Left ventricle myocardium inferior (tissue), 1 donor: ENCODE results near the gene MND1. TPM values are rescaled to one million over a fixed set of nuclear protein-coding genes. Genes with fewer than 3 reads are reported as not detected.
"Not testable (repeated sequence)": the region's sequence is repeated elsewhere in the genome, so short reads cannot be mapped to it uniquely, and the experiment has no call there.

Experiments used
- DNase-seq: peaks from one replicate; pipeline ENCODE4 v3.0.0-alpha.2; 2020
- H3K27ac ChIP-seq: fragments of 200-600 bp; replicated peaks from 2 replicates; pipeline ENCODE4 v1.8.0; 2021
- H3K27me3 ChIP-seq: fragments of 200-600 bp; 2 replicates; pipeline ENCODE4 v1.8.0; 2021; ENCODE audit warnings: low read depth
- H3K36me3 ChIP-seq: fragments of 200-600 bp; 2 replicates; pipeline ENCODE4 v1.8.0; 2021
- H3K4me1 ChIP-seq: fragments of 200-600 bp; 2 replicates; pipeline ENCODE4 v1.8.0; 2021
- H3K4me3 ChIP-seq: fragments of 200-600 bp; 2 replicates; pipeline ENCODE4 v1.8.0; 2021; ENCODE audit warnings: mild to moderate bottlenecking, moderate library complexity
- H3K9me3 ChIP-seq: fragments of 200-600 bp; replicated peaks from 2 replicates; pipeline ENCODE4 v1.8.0; 2021
- CTCF ChIP-seq: fragments of 200-600 bp; IDR thresholded peaks from 2 replicates; pipeline ENCODE4 v1.8.0; 2021; ENCODE audit warnings: antibody characterized with exemption, mild to moderate bottlenecking, borderline replicate concordance
- intact Hi-C: fragments of 100-400 bp; cut with micrococcal nuclease; formaldehyde crosslinking; loops from one replicate; pipeline ENCODE4 v1.11.0; 2022
- total RNA-seq: library from RNA; stranded (reverse); fragmentation: NEBNext Ultra II Directional; extraction: Animal tissue kit (Norgen Biotek cat#: 25700); gene quantifications from one replicate; pipeline ENCODE4 v1.2.1, GENCODE V29; 2021
- donor health status: DM: no; HTN: yes; CAD: no; lungs with severe emphysema.

Gene MND1
- total RNA-seq, 1 donor from 2014 or later: 0.38 TPM

- TF ChIP-seq CTCF: no peak
- peaks cover 7% of the 10 kb centered on the region for H3K4me1 ChIP-seq
- H3K9me3 ChIP-seq: no peaks in the 10 kb centered on the region
- intact Hi-C loops: no loop called here
- no peaks in the 10 kb centered on the region for H3K27me3 ChIP-seq
- H3K4me3 ChIP-seq: no peak overlapping the region
- peak overlapping the region; percentile 2 for H3K27ac ChIP-seq
- no peaks in the 10 kb centered on the region for H3K36me3 ChIP-seq
- no peak for DNase-seq
Observed at GRCh38 chr4:153409924-153410501, 65.5 kb downstream of the MND1 start.

- intact Hi-C loops: no loop called here
- H3K27me3 ChIP-seq: no peaks in the 10 kb centered on the region
- DNase-seq: no peak
- no peak overlapping the region for H3K4me3 ChIP-seq
- H3K4me1 ChIP-seq: peaks cover 7% of the 10 kb centered on the region
- H3K27ac ChIP-seq: no peak overlapping the region
- H3K36me3 ChIP-seq: no peaks in the 10 kb centered on the region
- H3K9me3 ChIP-seq: no peaks in the 10 kb centered on the region
- no peak for TF ChIP-seq CTCF
Observed at GRCh38 chr4:153413842-153414241, 69.4 kb downstream of the MND1 start.

GRCh38 chr4:153416456-153416855 is 72.0 kb downstream of the MND1 start:
- H3K4me1 ChIP-seq, H3K4me3 ChIP-seq, intact Hi-C loops, H3K27me3 ChIP-seq, H3K36me3 ChIP-seq, H3K9me3 ChIP-seq, DNase-seq, H3K27ac ChIP-seq: not testable (repeated sequence)

DNA sequence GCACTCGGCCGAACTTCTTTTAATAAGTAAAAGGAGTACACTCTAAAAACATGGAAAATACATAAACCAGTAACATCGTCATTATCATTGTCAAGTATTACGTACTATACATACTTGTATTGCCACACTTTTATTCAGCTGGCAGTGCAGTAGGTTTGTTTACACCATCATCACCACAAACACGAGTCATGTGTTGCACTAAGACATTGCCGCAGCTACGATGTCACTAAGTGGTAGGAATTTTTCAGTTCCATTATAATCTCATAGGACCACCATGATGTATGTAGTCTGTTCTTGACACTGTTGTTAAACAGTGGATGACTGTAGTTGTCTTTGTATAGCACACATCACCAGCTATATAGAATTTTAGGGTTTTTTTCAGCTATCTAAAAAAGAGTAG is 73.6 kb downstream of the MND1 start:
- intact Hi-C loops: no loop called here
- Histone ChIP-seq H3K36me3 (no peaks in the 10 kb centered on the region), H3K9me3 (no peaks in the 10 kb centered on the region), H3K27ac (no peak overlapping the region), H3K4me1 (no peaks in the 10 kb centered on the region), H3K4me3 (no peak overlapping the region), H3K27me3 (no peaks in the 10 kb centered on the region)
- TF ChIP-seq CTCF: no peak
- DNase-seq: no peak

DNA sequence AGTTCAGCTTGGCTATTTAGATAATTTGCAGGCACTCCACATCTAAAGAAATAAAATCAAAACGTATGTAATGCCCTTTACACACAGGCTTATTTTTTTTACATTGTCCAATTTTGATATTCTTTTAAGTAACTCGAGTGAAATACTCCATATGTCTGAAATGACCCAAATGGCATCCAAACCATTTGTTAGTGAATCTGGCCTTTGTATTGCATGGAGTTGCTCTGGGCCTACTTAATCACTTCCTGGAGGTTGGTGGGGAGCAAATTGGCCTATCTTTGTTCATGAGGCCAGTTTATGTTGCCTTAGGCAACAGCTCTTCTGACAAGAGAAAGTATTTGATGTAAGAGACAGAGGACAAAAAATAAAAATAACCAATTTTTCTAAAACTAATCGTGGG is 74.1 kb downstream of the MND1 start:
- no peak for TF ChIP-seq CTCF
- Histone ChIP-seq H3K4me1 (no peaks in the 10 kb centered on the region), H3K36me3 (no peaks in the 10 kb centered on the region), H3K27ac (no peak overlapping the region), H3K4me3 (no peak overlapping the region), H3K27me3 (no peaks in the 10 kb centered on the region), H3K9me3 (no peaks in the 10 kb centered on the region)
- intact Hi-C loops: no loop called here
- no peak for DNase-seq

- no peak overlapping the region for H3K27ac ChIP-seq
- TF ChIP-seq CTCF: no peak
Observed at GRCh38 chr4:153419029-153419428, 74.5 kb downstream of the MND1 start.

More at GRCh38 chr4:153419029-153419428, 74.5 kb downstream of the MND1 start:
- H3K27me3 ChIP-seq: no peaks in the 10 kb centered on the region
- intact Hi-C loops: no loop called here
- no peaks in the 10 kb centered on the region for H3K9me3 ChIP-seq
- no peaks in the 10 kb centered on the region for H3K36me3 ChIP-seq
- DNase-seq: no peak
- no peaks in the 10 kb centered on the region for H3K4me1 ChIP-seq
- H3K4me3 ChIP-seq: no peak overlapping the region
